Epithelial cell of esophagus (primary cell): ENCODE measurements around the gene TNNI3K.

Source experiments
- DNase-seq: peaks from one replicate; pipeline ENCODE4 v3.0.0; 2010; ENCODE audit warnings: low read depth
- H3K4me3 ChIP-seq: 2 replicates; pipeline ENCODE4 v1.5.1; 2011; ENCODE audit warnings: mild to moderate bottlenecking, low read length, control low read depth
- CTCF ChIP-seq: IDR thresholded peaks from 2 replicates; pipeline ENCODE4 v1.5.1; 2011; ENCODE audit warnings: low read depth, mild to moderate bottlenecking, low read length, control low read depth, inconsistent platforms; ENCODE audit not compliant: insufficient read depth; ENCODE audit errors: missing control alignments

TNNI3K gene

GRCh38 chr1:74513411-74514300, 278.5 kb downstream of the TNNI3K start:
- DNase-seq, result no peak
- no peak for TF ChIP-seq CTCF
- H3K4me3 ChIP-seq, result no peak overlapping the region

GRCh38 chr1:74517599-74518051, 282.4 kb downstream of the TNNI3K start:
- DNase-seq, result no peak
- no peak overlapping the region for H3K4me3 ChIP-seq
- no peak for TF ChIP-seq CTCF

GRCh38 chr1:74522148-74522547, 287.0 kb downstream of the TNNI3K start:
- no peak overlapping the region for H3K4me3 ChIP-seq
- peak; percentile 10 for DNase-seq
- no peak for TF ChIP-seq CTCF

GRCh38 chr1:74523873-74524480, 288.8 kb downstream of the TNNI3K start:
- no peak for TF ChIP-seq CTCF
- DNase-seq, result no peak
- H3K4me3 ChIP-seq, result no peak overlapping the region

- DNase-seq, result no peak
- no peak overlapping the region for H3K4me3 ChIP-seq
- TF ChIP-seq CTCF, result no peak
These were observed 291.5 kb downstream of the TNNI3K start for GRCh38 chr1:74526708-74527107.

GRCh38 chr1:74528123-74528522, 292.9 kb downstream of the TNNI3K start:
- no peak for TF ChIP-seq CTCF
- no peak for DNase-seq
- no peak overlapping the region for H3K4me3 ChIP-seq
